Measurements from ENCODE around the gene PTTG2.
A peak's percentile ranks its signal among the peaks of the same experiment; 100 is the strongest.
"Not testable (repeated sequence)": the region's sequence is repeated elsewhere in the genome, so short reads cannot be mapped to it uniquely, and the experiment has no call there.

The PTTG2 gene

GRCh38 chr4:37970702-37971101 is 10.5 kb downstream of the PTTG2 start:
- H3K4me1 ChIP-seq (ENCODE audit: control insufficient read depth, low read length) = peaks cover 25% of the 10 kb centered on the region
- H3K9me2 ChIP-seq (replicated peaks; ENCODE audit: control insufficient read depth, low read length) = no peaks in the 10 kb centered on the region
- no peaks in the 10 kb centered on the region for H4K20me1 ChIP-seq (ENCODE audit: control insufficient read depth, insufficient read depth, low read depth, low read length)
- H3K27me3 ChIP-seq (ENCODE audit: control insufficient read depth, low read length) = no peaks in the 10 kb centered on the region
- no peaks in the 10 kb centered on the region for H3K9me3 ChIP-seq (ENCODE audit: control insufficient read depth, insufficient read depth, low read length)
- TF ChIP-seq CTCF (IDR thresholded peaks at IDR 0.05; ENCODE audit: low read depth, low read length, poor library complexity, severe bottlenecking) (peak; percentile 89), EZH2phosphoT487 (IDR thresholded peaks at IDR 0.05; ENCODE audit: borderline replicate concordance, low read length) (no peak)
- H3K27ac ChIP-seq (ENCODE audit: low read depth, low read length) = no peak overlapping the region
- no peaks in the 10 kb centered on the region for H3K36me3 ChIP-seq (ENCODE audit: control insufficient read depth, low read length)
- peak overlapping the region; percentile 20; the same call in 1 of the 2 replicates for H3K4me3 ChIP-seq (ENCODE audit: low read length)
- no peaks in the 10 kb centered on the region for H3K79me2 ChIP-seq (ENCODE audit: control insufficient read depth, low read length)
- peak overlapping the region; percentile 25; the same call in 1 of the 2 replicates for H3K4me2 ChIP-seq (ENCODE audit: low read length)
- H3F3A ChIP-seq (ENCODE audit: control insufficient read depth, insufficient read depth) = no peaks in the 10 kb centered on the region

DNA sequence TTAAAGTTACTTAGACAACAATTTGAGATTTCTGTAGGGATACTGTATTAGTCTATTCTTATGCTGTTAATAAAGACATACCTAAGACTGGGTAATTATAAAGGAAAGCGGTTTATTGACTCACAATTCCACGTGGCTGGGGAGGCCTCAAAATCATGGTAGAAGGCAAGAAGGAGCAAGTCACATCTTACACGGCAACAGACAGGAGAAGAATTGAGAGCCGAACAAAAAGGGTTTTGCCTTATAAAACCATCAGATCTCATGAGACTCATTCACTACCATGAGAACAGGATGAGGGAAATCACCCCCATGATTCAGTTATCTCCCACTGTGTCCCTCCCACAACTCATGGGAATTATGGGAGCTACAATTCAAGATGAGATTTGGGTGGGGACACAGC is 11.0 kb downstream of the PTTG2 start:
- no peak for TF ChIP-seq CTCF (IDR thresholded peaks at IDR 0.05; ENCODE audit: low read depth, low read length, poor library complexity, severe bottlenecking)
- TF ChIP-seq EZH2phosphoT487 (IDR thresholded peaks at IDR 0.05; ENCODE audit: borderline replicate concordance, low read length) = no peak
- Histone ChIP-seq H3F3A (ENCODE audit: control insufficient read depth, insufficient read depth) (peaks cover 5% of the 10 kb centered on the region), H4K20me1 (ENCODE audit: control insufficient read depth, insufficient read depth, low read depth, low read length) (no peaks in the 10 kb centered on the region), H3K79me2 (ENCODE audit: control insufficient read depth, low read length) (no peaks in the 10 kb centered on the region), H3K4me2 (ENCODE audit: low read length) (no peak overlapping the region), H3K9me3 (ENCODE audit: control insufficient read depth, insufficient read depth, low read length) (no peaks in the 10 kb centered on the region), H3K27me3 (ENCODE audit: control insufficient read depth, low read length) (no peaks in the 10 kb centered on the region), H3K4me1 (ENCODE audit: control insufficient read depth, low read length) (peaks cover 29% of the 10 kb centered on the region), H3K27ac (ENCODE audit: low read depth, low read length) (no peak overlapping the region), H3K36me3 (ENCODE audit: control insufficient read depth, low read length) (no peaks in the 10 kb centered on the region), H3K4me3 (ENCODE audit: low read length) (no peak overlapping the region), H3K9me2 (replicated peaks; ENCODE audit: control insufficient read depth, low read length) (no peaks in the 10 kb centered on the region)

- Histone ChIP-seq H3K27me3 (ENCODE audit: control insufficient read depth, low read length) (no peaks in the 10 kb centered on the region), H3K9me2 (replicated peaks; ENCODE audit: control insufficient read depth, low read length) (no peaks in the 10 kb centered on the region), H3K27ac (ENCODE audit: low read depth, low read length) (no peak overlapping the region), H3K36me3 (ENCODE audit: control insufficient read depth, low read length) (peaks cover 11% of the 10 kb centered on the region), H3K9me3 (ENCODE audit: control insufficient read depth, insufficient read depth, low read length) (no peaks in the 10 kb centered on the region), H3K79me2 (ENCODE audit: control insufficient read depth, low read length) (peaks cover 12% of the 10 kb centered on the region), H4K20me1 (ENCODE audit: control insufficient read depth, insufficient read depth, low read depth, low read length) (no peaks in the 10 kb centered on the region), H3F3A (ENCODE audit: control insufficient read depth, insufficient read depth) (peaks cover 14% of the 10 kb centered on the region), H3K4me1 (ENCODE audit: control insufficient read depth, low read length) (peaks cover 23% of the 10 kb centered on the region), H3K4me3 (ENCODE audit: low read length) (no peak overlapping the region), H3K4me2 (ENCODE audit: low read length) (no peak overlapping the region)
- TF ChIP-seq EZH2phosphoT487 (IDR thresholded peaks at IDR 0.05; ENCODE audit: borderline replicate concordance, low read length) (no peak), CTCF (IDR thresholded peaks at IDR 0.05; ENCODE audit: low read depth, low read length, poor library complexity, severe bottlenecking) (no peak)
These were observed 13.2 kb downstream of the PTTG2 start for GRCh38 chr4:37973441-37973840.

- Histone ChIP-seq H3K36me3 (ENCODE audit: control insufficient read depth, low read length) (peaks cover 25% of the 10 kb centered on the region), H3K4me1 (ENCODE audit: control insufficient read depth, low read length) (peaks cover 32% of the 10 kb centered on the region)
- not testable (repeated sequence) for H4K20me1 ChIP-seq (ENCODE audit: control insufficient read depth, insufficient read depth, low read depth, low read length)
These were observed 15.2 kb downstream of the PTTG2 start for GRCh38 chr4:37975321-37975822.

More at GRCh38 chr4:37975321-37975822, 15.2 kb downstream of the PTTG2 start:
- H3K9me3 ChIP-seq (ENCODE audit: control insufficient read depth, insufficient read depth, low read length); H3K27me3 ChIP-seq (ENCODE audit: control insufficient read depth, low read length); H3K4me2 ChIP-seq (ENCODE audit: low read length); H3K4me3 ChIP-seq (ENCODE audit: low read length); H3K9me2 ChIP-seq (replicated peaks; ENCODE audit: control insufficient read depth, low read length); H3K27ac ChIP-seq (ENCODE audit: low read depth, low read length): not testable (repeated sequence)
- peaks cover 31% of the 10 kb centered on the region for H3K79me2 ChIP-seq (ENCODE audit: control insufficient read depth, low read length)
- H3F3A ChIP-seq (ENCODE audit: control insufficient read depth, insufficient read depth) = peaks cover 33% of the 10 kb centered on the region

All from DOHH2 (cell line).